HG02610 (cell line): Measurements from ENCODE around the gene UBE2D2.

Experiments
- ATAC-seq: cut with Tn5 transposase; IDR thresholded peaks from one replicate; pipeline ENCODE4 v1.9.1; 2021; ENCODE audit warnings: mild to moderate bottlenecking, moderate library complexity; ENCODE audit not compliant: unreplicated experiment

Gene UBE2D2

GRCh38 chr5:139634541-139634940, 73.4 kb downstream of the UBE2D2 start:
- no peak for ATAC-seq

- ATAC-seq: no peak
Measured at GRCh38 chr5:139635191-139635590, 74.1 kb downstream of the UBE2D2 start.

- no peak for ATAC-seq
Measured at GRCh38 chr5:139635606-139636206, 74.6 kb downstream of the UBE2D2 start.

GRCh38 chr5:139636207-139636792, 75.2 kb downstream of the UBE2D2 start:
- peak; percentile 82 for ATAC-seq

DNA sequence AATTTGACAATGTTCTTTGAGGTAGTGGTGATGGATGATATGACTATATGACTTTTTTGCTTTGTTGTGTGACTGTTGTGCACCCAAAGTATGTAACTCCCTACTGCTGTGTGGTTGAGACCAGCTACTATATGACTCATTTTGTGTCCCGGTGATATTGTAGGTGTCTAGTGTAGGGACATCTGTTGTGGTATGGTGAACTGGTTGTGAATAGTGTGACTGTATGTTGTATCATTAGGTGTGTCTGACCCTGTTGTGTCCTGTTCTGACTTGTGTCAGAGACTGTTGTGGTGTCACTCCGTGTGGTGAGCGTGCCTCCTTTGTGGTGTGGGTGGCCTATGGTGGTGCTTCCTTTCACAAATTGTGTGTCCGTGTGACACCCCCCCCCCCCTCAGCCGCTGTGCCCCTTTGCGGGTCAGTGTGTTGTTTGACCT, 75.9 kb downstream of the UBE2D2 start:
- ATAC-seq: peak; percentile 27

GRCh38 chr5:139637438-139638089, 76.4 kb downstream of the UBE2D2 start:
- peak; percentile 34 for ATAC-seq

- ATAC-seq: no peak
Measured at GRCh38 chr5:139638090-139638735, 77.1 kb downstream of the UBE2D2 start.

GRCh38 chr5:139638736-139639618, 77.8 kb downstream of the UBE2D2 start:
- ATAC-seq: no peak

GRCh38 chr5:139639619-139640380, 78.7 kb downstream of the UBE2D2 start:
- no peak for ATAC-seq

- no peak for ATAC-seq
Measured at GRCh38 chr5:139640421-139641115, 79.4 kb downstream of the UBE2D2 start.

- ATAC-seq: no peak
Measured at GRCh38 chr5:139641116-139642080, 80.3 kb downstream of the UBE2D2 start.

- no peak for ATAC-seq
Measured at GRCh38 chr5:139642213-139642612, 81.1 kb downstream of the UBE2D2 start.

DNA sequence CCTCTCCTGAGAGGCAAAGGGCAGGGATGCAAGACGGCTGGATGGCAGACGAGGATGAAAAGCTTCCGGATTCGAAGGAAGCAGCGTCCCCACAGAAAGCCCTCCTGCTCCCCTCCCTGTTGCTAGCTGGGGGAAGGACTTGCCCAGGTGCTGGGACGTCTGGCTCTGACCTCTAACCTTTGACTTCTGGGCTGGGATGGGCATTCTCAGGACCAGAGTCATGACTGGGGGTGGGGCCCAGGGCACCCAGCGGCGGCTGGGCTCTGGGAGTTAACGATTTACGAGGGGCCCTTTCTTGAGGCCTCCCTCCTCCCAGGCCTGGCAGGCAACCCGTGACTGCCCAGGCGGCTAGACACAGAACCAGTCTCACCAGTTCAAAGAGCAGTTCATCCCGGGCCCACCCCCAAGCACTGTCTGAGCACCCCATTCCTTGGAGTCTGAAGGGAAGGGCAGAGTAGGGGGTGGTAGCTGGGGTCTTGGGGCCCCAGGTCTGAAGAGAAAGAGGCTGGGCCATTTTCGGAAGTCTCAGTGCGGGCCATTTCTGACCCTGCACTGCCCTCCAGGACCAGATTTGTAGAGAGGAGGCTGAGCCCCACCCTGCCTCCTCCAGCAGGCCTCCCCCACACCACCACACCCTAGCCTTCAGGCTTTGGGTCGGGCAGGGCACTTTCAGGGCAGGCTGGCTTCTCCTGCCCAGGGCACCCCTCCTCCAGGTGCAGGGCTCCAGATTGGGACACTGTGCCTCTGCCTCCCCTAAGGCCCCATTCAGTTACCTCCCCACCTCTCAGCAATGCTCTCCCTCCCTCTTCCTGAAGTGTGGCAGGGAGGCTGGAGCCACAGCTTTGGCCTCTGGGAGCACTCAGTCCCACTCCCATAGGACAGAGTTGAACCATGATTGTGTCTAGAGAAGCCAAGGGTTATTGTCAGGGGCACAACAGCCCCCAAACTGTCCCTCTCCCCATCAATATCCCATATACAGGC, 82.0 kb downstream of the UBE2D2 start:
- ATAC-seq: no peak

- ATAC-seq: no peak
Measured at GRCh38 chr5:139644001-139644456, 82.9 kb downstream of the UBE2D2 start.

GRCh38 chr5:139644646-139645429, 83.7 kb downstream of the UBE2D2 start:
- no peak for ATAC-seq

- ATAC-seq: no peak
Measured at GRCh38 chr5:139645430-139645871, 84.3 kb downstream of the UBE2D2 start.
